B cell (primary cell): Measurements from ENCODE around the gene TEX264. TPM values are rescaled to one million over a fixed set of nuclear protein-coding genes. Genes with fewer than 3 reads are reported as not detected.
"Not testable (repeated sequence)": the region's sequence is repeated elsewhere in the genome, so short reads cannot be mapped to it uniquely, and the experiment has no call there.

Experiments
- ATAC-seq: fragments of 200-7000 bp; cut with Tn5 transposase; one replicate; pipeline ENCODE4 v1.10.0; 2021; ENCODE audit warnings: low read depth, mild to moderate bottlenecking, moderate number of reproducible peaks, moderate library complexity
- CTCF ChIA-PET: fragments of 350-600 bp; sonication (Branson Sonifier 250); formaldehyde crosslinking; loops from one replicate; lab custom pipeline; 2021; ENCODE audit warnings: antibody characterized with exemption, inconsistent platforms; lab: Charles Lee
- POLR2A ChIA-PET: fragments of 350-600 bp; sonication (Branson Sonifier 250); formaldehyde crosslinking; loops from one replicate; lab custom pipeline; 2021; ENCODE audit warnings: antibody characterized with exemption; lab: Charles Lee
- DNase-seq: peaks from one replicate; pipeline ENCODE4 v3.0.0; 2013
- H2AFZ ChIP-seq: 2 replicates; pipeline ENCODE4 v1.6.1; 2012; ENCODE audit warnings: mild to moderate bottlenecking, low read depth, low read length; ENCODE audit not compliant: insufficient read depth, poor library complexity, severe bottlenecking
- H3K27ac ChIP-seq, 2 donors: 1 replicate in 1 of 2; 2 replicates in 1 of 2; pipeline ENCODE4 v1.5.1; 2012 to 2013; ENCODE audit warnings: low read length in 2 of 2, mild to moderate bottlenecking in 2 of 2, moderate library complexity in 1 of 2
- H3K27me3 ChIP-seq, 4 experiments: fragments of 200-600 bp in 1 of 4; sonication (generic) in 1 of 4; replicated peaks in 1 of 4; 1 replicate in 2 of 4; 2 replicates in 2 of 4; pipeline versions ENCODE4 v1.6.1 to v1.7.0; 2013 to 2016; ENCODE audit warnings: low read length in 3 of 4, mild to moderate bottlenecking in 2 of 4, mixed read lengths in 1 of 4, moderate library complexity in 1 of 4; ENCODE audit not compliant: insufficient read depth in 4 of 4, control insufficient read depth in 3 of 4; ENCODE audit errors: control extremely low read depth in 1 of 4
- H3K36me3 ChIP-seq, 2 experiments: replicated peaks in 1 of 2; 1 replicate in 1 of 2; 2 replicates in 1 of 2; pipeline versions ENCODE4 v1.6.1 to v1.7.1; 2013; ENCODE audit warnings: low read length in 1 of 2; ENCODE audit not compliant: insufficient read depth in 2 of 2, control insufficient read depth in 1 of 2; ENCODE audit errors: control extremely low read depth in 1 of 2, extremely low read depth in 1 of 2
- H3K4me1 ChIP-seq, 2 donors: fragments of 200-600 bp in 1 of 2; sonication (generic) in 1 of 2; 1 replicate in 1 of 2; 2 replicates in 1 of 2; pipeline versions ENCODE4 v1.5.1 to v1.6.1; 2013 to 2017; ENCODE audit warnings: low read length in 2 of 2; ENCODE audit not compliant: control insufficient read depth in 2 of 2, insufficient read depth in 2 of 2
- H3K4me2 ChIP-seq: replicated peaks from 2 replicates; pipeline ENCODE3; 2012; ENCODE audit warnings: mild to moderate bottlenecking, low read depth, low read length; ENCODE audit not compliant: poor library complexity, severe bottlenecking
- H3K4me3 ChIP-seq, 5 experiments: fragments of 200-600 bp in 1 of 5; sonication (generic) in 1 of 5; 1 replicate in 3 of 5; 2 replicates in 2 of 5; pipeline versions ENCODE4 v1.5.1 to v1.7.0; 2011 to 2016; ENCODE audit warnings: low read length in 4 of 5, mild to moderate bottlenecking in 4 of 5, low read depth in 2 of 5, control low read depth in 1 of 5, moderate library complexity in 1 of 5; ENCODE audit not compliant: insufficient read depth in 1 of 5; ENCODE audit errors: control extremely low read depth in 1 of 5, extremely low read depth in 1 of 5
- H3K79me2 ChIP-seq: fragments of 200-600 bp; sonication (generic); one replicate; pipeline ENCODE4 v1.6.0; 2016; ENCODE audit warnings: low read length; ENCODE audit not compliant: control insufficient read depth, insufficient read depth
- H3K9ac ChIP-seq: fragments of 200-600 bp; sonication (generic); 2 replicates; pipeline ENCODE4 v1.6.1; 2017; ENCODE audit warnings: mild to moderate bottlenecking, low read length, moderate library complexity
- H3K9me3 ChIP-seq, 3 donors: one replicate each; pipeline versions ENCODE4 v1.6.1 to v1.7.1; 2013; ENCODE audit warnings: low read length in 2 of 3; ENCODE audit not compliant: control insufficient read depth in 2 of 3, insufficient read depth in 1 of 3; ENCODE audit errors: control extremely low read depth in 1 of 3
- H4K20me1 ChIP-seq: 2 replicates; pipeline ENCODE4 v1.6.0; 2012; ENCODE audit warnings: mild to moderate bottlenecking, low read length; ENCODE audit not compliant: insufficient read depth, control insufficient read depth, poor library complexity, severe bottlenecking
- H3K27ac Mint-ChIP-seq: one replicate; pipeline ENCODE4 v1.8.0; 2021; ENCODE audit warnings: mixed read lengths
- H3K27me3 Mint-ChIP-seq: one replicate; pipeline ENCODE4 v1.8.0; 2021; ENCODE audit warnings: mixed read lengths
- H3K4me1 Mint-ChIP-seq: one replicate; pipeline ENCODE4 v1.8.0; 2021; ENCODE audit warnings: mixed read lengths
- H3K4me3 Mint-ChIP-seq: one replicate; pipeline ENCODE4 v1.8.0; 2021; ENCODE audit warnings: mixed read lengths
- H3K9me3 Mint-ChIP-seq: one replicate; pipeline ENCODE4 v1.8.0; 2022; ENCODE audit warnings: mixed read lengths; ENCODE audit not compliant: insufficient read depth
- EZH2 ChIP-seq: IDR thresholded peaks from 2 replicates; pipeline ENCODE4 v1.6.1; 2012; ENCODE audit warnings: borderline replicate concordance, low read depth, mild to moderate bottlenecking, moderate library complexity, low read length; ENCODE audit not compliant: insufficient read depth, poor library complexity, severe bottlenecking
- WGBS: methylation state at CpG from one replicate; pipeline ENCODE4 v1.1.5; 2013; ENCODE audit warnings: missing lambda C conversion rate; ENCODE audit not compliant: insufficient coverage; 5-methylcytosine and 5-hydroxymethylcytosine counted together
- intact Hi-C: fragments of 100-400 bp; cut with micrococcal nuclease; formaldehyde crosslinking; loops from one replicate; pipeline ENCODE4 v1.10.0; 2022
- polyA plus RNA-seq: library from polyadenylated mRNA; depleted of rRNA; stranded (reverse); fragments of >200 nt; gene quantifications from 2 replicates; pipeline ENCODE4 v1.2.3, GENCODE V29; 2012
- total RNA-seq, 2 donors: library from RNA; stranded (reverse); fragments of 120-200 nt in 1 of 2; gene quantifications; 1 replicate in 1 of 2; 2 replicates in 1 of 2; pipeline versions ENCODE4 v1.2.3 to v1.2.4, GENCODE V29; 2013 to 2022
- TF ChIP-seq, protein P1 (sequence below): fragments of 200-600 bp; IDR thresholded peaks from one replicate; pipeline ENCODE4 v1.8.0; 2022; ENCODE audit warnings: antibody characterized with exemption, mild to moderate bottlenecking

TEX264 gene
- total and polyA plus RNA-seq, 2 donors (not counting 1 experiment from before 2014, with no cell fraction given): 39.1 to 79.7 TPM

DNA sequence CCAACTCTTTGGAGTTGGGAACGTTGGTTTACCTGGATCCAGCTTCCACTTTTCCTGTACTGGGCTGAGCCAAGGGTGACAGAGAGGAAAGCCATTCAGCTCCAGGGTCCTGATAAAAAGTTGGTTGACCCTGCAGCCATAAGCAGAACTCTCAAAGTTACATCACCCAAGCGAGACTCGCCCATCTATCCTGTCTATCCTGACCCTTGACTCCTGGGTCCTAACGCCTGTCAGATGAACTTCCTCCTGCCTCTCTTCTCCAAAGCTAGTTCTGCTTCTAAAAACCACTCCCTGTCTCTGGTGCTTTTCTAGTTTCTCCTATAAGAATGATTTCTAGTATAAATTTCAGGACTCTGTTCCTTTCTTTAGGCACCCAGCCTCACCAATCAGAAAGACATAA lies 71.9 kb downstream of the TEX264 start:
- 92% methylated on average over 2 of the region's 4 CpGs for WGBS
- H3K9ac ChIP-seq, H3K27ac Mint-ChIP-seq, H3K4me3 ChIP-seq, H3K27me3 ChIP-seq, CTCF ChIA-PET, DNase-seq, H3K27ac ChIP-seq, H2AFZ ChIP-seq, POLR2A ChIA-PET, H3K4me2 ChIP-seq, H3K4me3 Mint-ChIP-seq, H3K4me1 Mint-ChIP-seq, H3K9me3 Mint-ChIP-seq, H3K9me3 ChIP-seq, ATAC-seq, H3K36me3 ChIP-seq, H3K79me2 ChIP-seq, H3K4me1 ChIP-seq, intact Hi-C loops, H4K20me1 ChIP-seq: not testable (repeated sequence)
- peaks cover 25% of the 10 kb centered on the region for H3K27me3 Mint-ChIP-seq

DNA sequence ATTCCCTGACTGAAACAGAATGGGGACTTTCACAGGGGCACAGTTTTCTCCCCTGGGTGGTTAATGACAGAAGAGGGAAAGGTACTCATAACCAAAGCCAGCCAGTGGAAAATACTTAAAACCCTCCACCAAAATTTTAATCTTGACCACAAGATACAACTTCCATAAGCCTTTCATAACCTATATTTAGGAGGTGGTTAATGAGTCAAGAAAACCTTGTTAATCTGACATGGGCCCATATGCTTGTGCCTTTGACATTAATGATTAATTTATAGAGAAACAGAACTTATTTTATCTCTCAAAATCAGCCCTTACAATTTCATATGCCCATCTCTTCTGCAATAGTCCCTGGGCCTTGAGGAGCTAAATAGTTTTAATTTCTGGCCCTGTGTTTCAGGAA lies 76.8 kb downstream of the TEX264 start:
- H3K4me3 Mint-ChIP-seq: no peak overlapping the region
- intact Hi-C loops: no loop called here
- no peaks in the 10 kb centered on the region for H3K36me3 ChIP-seq
- DNase-seq (no peak), ATAC-seq (no peak)
- H3K9me3 ChIP-seq: no peaks in the 10 kb centered on the region
- no peak overlapping the region for H3K9ac ChIP-seq
- TF ChIP-seq EZH2: no peak
- TF ChIP-seq, protein P1, sequence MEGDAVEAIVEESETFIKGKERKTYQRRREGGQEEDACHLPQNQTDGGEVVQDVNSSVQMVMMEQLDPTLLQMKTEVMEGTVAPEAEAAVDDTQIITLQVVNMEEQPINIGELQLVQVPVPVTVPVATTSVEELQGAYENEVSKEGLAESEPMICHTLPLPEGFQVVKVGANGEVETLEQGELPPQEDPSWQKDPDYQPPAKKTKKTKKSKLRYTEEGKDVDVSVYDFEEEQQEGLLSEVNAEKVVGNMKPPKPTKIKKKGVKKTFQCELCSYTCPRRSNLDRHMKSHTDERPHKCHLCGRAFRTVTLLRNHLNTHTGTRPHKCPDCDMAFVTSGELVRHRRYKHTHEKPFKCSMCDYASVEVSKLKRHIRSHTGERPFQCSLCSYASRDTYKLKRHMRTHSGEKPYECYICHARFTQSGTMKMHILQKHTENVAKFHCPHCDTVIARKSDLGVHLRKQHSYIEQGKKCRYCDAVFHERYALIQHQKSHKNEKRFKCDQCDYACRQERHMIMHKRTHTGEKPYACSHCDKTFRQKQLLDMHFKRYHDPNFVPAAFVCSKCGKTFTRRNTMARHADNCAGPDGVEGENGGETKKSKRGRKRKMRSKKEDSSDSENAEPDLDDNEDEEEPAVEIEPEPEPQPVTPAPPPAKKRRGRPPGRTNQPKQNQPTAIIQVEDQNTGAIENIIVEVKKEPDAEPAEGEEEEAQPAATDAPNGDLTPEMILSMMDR: no peak
- no peak overlapping the region for H2AFZ ChIP-seq
- H3K79me2 ChIP-seq: no peaks in the 10 kb centered on the region
- H3K27me3 Mint-ChIP-seq: peaks cover 11% of the 10 kb centered on the region
- H3K27ac Mint-ChIP-seq: no peak overlapping the region
- H3K9me3 Mint-ChIP-seq: peaks cover 2% of the 10 kb centered on the region
- H3K4me2 ChIP-seq: no peak overlapping the region
- no peaks in the 10 kb centered on the region for H3K4me1 Mint-ChIP-seq
- H3K4me1 ChIP-seq: no peaks in the 10 kb centered on the region
- ChIA-PET POLR2A (no interaction called here), CTCF (no interaction called here)
- H3K27me3 ChIP-seq: no peaks in the 10 kb centered on the region
- no peaks in the 10 kb centered on the region for H4K20me1 ChIP-seq
- H3K4me3 ChIP-seq: no peak overlapping the region
- H3K27ac ChIP-seq: no peak overlapping the region
